Activated CD8-positive, alpha-beta memory T cell treated with anti-CD3 and anti-CD28 coated beads, Interleukin-2, amount 10 ng/mL, durations not matched to agents 7 days and 5 days (primary cell): ENCODE measurements around the gene CFAP46. TPM values are rescaled to one million over a fixed set of nuclear protein-coding genes. Genes with fewer than 3 reads are reported as not detected.
"Not testable (repeated sequence)": the region's sequence is repeated elsewhere in the genome, so short reads cannot be mapped to it uniquely, and the experiment has no call there.

Source experiments
- ATAC-seq: fragments of 150-1000 bp; cut with Tn5 transposase; one replicate; pipeline ENCODE4 v1.10.0; 2021; ENCODE audit warnings: moderate library complexity
- CTCF ChIA-PET: fragments of 350-600 bp; sonication (Branson Sonifier 250); formaldehyde crosslinking; loops from one replicate; lab custom pipeline; 2021; ENCODE audit warnings: antibody characterized with exemption; lab: Charles Lee
- DNase-seq: peaks from one replicate; pipeline ENCODE4 v3.0.0-alpha.2; 2020
- H3K27ac Mint-ChIP-seq: one replicate; pipeline ENCODE4 v1.8.0; 2021; ENCODE audit warnings: mild to moderate bottlenecking, mixed read lengths
- H3K27me3 Mint-ChIP-seq: one replicate; pipeline ENCODE4 v1.8.0; 2021; ENCODE audit warnings: mixed read lengths
- H3K36me3 Mint-ChIP-seq: one replicate; pipeline ENCODE4 v1.8.0; 2021; ENCODE audit warnings: mild to moderate bottlenecking, mixed read lengths
- H3K4me1 Mint-ChIP-seq: one replicate; pipeline ENCODE4 v1.8.0; 2021; ENCODE audit warnings: mixed read lengths
- H3K4me3 Mint-ChIP-seq: one replicate; pipeline ENCODE4 v1.8.0; 2021; ENCODE audit warnings: mild to moderate bottlenecking, moderate library complexity, mixed read lengths
- H3K9me3 Mint-ChIP-seq: one replicate; pipeline ENCODE4 v1.8.0; 2022; ENCODE audit warnings: low read depth, mixed read lengths
- total RNA-seq, 2 experiments: library from RNA; stranded (reverse); gene quantifications; one replicate each; pipeline ENCODE4 v1.2.3, GENCODE V29; 2021

CFAP46 gene
- total RNA-seq, 2 experiments from 2014 or later = not detected

GRCh38 chr10:132939957-132940790 is 2.2 kb downstream of the CFAP46 start:
- ATAC-seq (peak; percentile 81), DNase-seq (peak; percentile 64)
- H3K27ac Mint-ChIP-seq = no peak overlapping the region
- no peaks in the 10 kb centered on the region for H3K36me3 Mint-ChIP-seq
- peaks cover 43% of the 10 kb centered on the region for H3K27me3 Mint-ChIP-seq
- peaks cover 8% of the 10 kb centered on the region for H3K4me1 Mint-ChIP-seq
- CTCF ChIA-PET = interaction anchor here (1.0 to 1.3 kb wide), 2 partner anchors 35 to 204 kb away, joined by 3 read pairs; no protein-coding TSS in a partner anchor
- H3K4me3 Mint-ChIP-seq = no peak overlapping the region
- no peaks in the 10 kb centered on the region for H3K9me3 Mint-ChIP-seq

DNA sequence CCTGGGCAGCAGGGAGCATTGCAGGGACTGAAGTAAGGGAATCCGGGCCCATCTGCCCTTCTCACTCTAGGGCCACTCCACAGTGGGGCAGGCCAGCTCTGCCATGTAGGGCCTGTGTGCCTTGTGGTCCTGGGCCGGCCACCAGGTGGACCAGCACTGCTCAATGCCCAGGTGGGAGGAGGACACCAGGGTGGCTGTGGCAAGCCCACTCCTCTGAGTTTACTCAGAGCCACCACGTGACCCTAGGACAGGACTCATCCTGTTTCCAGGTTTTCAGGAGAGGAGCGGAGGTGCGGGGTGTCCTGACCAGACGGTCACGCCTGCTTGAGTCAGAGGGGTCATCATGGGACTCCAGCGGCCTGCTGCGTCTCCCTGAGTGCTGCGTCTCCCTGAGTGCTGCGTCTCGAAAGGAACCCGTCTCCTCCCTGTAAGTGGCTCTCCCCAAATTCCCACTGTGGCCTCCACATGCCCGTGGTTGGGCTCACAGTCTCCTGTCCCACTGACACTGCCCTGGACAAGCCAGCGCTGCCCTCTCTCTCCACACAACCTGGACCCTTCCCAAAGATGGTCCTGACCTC is 2.9 kb downstream of the CFAP46 start:
- Mint-ChIP-seq H3K36me3 (no peaks in the 10 kb centered on the region), H3K9me3 (no peaks in the 10 kb centered on the region), H3K4me1 (peaks cover 8% of the 10 kb centered on the region), H3K4me3 (no peak overlapping the region), H3K27ac (no peak overlapping the region), H3K27me3 (peaks cover 43% of the 10 kb centered on the region)
- ATAC-seq = no peak
- CTCF ChIA-PET = interaction anchor here (1.0 to 1.3 kb wide), 2 partner anchors 34 to 204 kb away, joined by 3 read pairs; no protein-coding TSS in a partner anchor
- no peak for DNase-seq

GRCh38 chr10:132938472-132939339 is 3.7 kb downstream of the CFAP46 start:
- Mint-ChIP-seq H3K36me3 (no peaks in the 10 kb centered on the region), H3K27me3 (peaks cover 41% of the 10 kb centered on the region), H3K4me3 (no peak overlapping the region), H3K4me1 (peaks cover 8% of the 10 kb centered on the region), H3K27ac (no peak overlapping the region), H3K9me3 (no peaks in the 10 kb centered on the region)
- DNase-seq (no peak), ATAC-seq (no peak)
- CTCF ChIA-PET = no interaction called here

GRCh38 chr10:132937861-132938260 is 4.5 kb downstream of the CFAP46 start:
- CTCF ChIA-PET = interaction anchor here (0.7 kb wide), 1 partner anchor 25 kb away, joined by 3 read pairs; no protein-coding TSS in a partner anchor
- DNase-seq = no peak
- H3K36me3 Mint-ChIP-seq = no peaks in the 10 kb centered on the region
- H3K27ac Mint-ChIP-seq = no peak overlapping the region
- no peak for ATAC-seq
- H3K27me3 Mint-ChIP-seq = peaks cover 38% of the 10 kb centered on the region
- H3K4me3 Mint-ChIP-seq = no peak overlapping the region
- H3K4me1 Mint-ChIP-seq = peaks cover 7% of the 10 kb centered on the region
- no peaks in the 10 kb centered on the region for H3K9me3 Mint-ChIP-seq

- H3K9me3 Mint-ChIP-seq = no peaks in the 10 kb centered on the region
- no peak for ATAC-seq
- CTCF ChIA-PET = no interaction called here
- peaks cover 16% of the 10 kb centered on the region for H3K27me3 Mint-ChIP-seq
- H3K4me1 Mint-ChIP-seq = peaks cover 7% of the 10 kb centered on the region
- no peaks in the 10 kb centered on the region for H3K36me3 Mint-ChIP-seq
- H3K27ac Mint-ChIP-seq = no peak overlapping the region
- no peak overlapping the region for H3K4me3 Mint-ChIP-seq
- no peak for DNase-seq
Observed at GRCh38 chr10:132934953-132935352, 7.4 kb downstream of the CFAP46 start.

- no peak overlapping the region for H3K27ac Mint-ChIP-seq
- peaks cover 7% of the 10 kb centered on the region for H3K4me1 Mint-ChIP-seq
- peaks cover 4% of the 10 kb centered on the region for H3K27me3 Mint-ChIP-seq
- ATAC-seq (no peak), DNase-seq (no peak)
- no peaks in the 10 kb centered on the region for H3K9me3 Mint-ChIP-seq
- no peak overlapping the region for H3K4me3 Mint-ChIP-seq
- no peaks in the 10 kb centered on the region for H3K36me3 Mint-ChIP-seq
- CTCF ChIA-PET = no interaction called here
Observed at GRCh38 chr10:132933308-132934042, 8.9 kb downstream of the CFAP46 start.

GRCh38 chr10:132932461-132933307 is 9.7 kb downstream of the CFAP46 start:
- ATAC-seq = no peak

DNA sequence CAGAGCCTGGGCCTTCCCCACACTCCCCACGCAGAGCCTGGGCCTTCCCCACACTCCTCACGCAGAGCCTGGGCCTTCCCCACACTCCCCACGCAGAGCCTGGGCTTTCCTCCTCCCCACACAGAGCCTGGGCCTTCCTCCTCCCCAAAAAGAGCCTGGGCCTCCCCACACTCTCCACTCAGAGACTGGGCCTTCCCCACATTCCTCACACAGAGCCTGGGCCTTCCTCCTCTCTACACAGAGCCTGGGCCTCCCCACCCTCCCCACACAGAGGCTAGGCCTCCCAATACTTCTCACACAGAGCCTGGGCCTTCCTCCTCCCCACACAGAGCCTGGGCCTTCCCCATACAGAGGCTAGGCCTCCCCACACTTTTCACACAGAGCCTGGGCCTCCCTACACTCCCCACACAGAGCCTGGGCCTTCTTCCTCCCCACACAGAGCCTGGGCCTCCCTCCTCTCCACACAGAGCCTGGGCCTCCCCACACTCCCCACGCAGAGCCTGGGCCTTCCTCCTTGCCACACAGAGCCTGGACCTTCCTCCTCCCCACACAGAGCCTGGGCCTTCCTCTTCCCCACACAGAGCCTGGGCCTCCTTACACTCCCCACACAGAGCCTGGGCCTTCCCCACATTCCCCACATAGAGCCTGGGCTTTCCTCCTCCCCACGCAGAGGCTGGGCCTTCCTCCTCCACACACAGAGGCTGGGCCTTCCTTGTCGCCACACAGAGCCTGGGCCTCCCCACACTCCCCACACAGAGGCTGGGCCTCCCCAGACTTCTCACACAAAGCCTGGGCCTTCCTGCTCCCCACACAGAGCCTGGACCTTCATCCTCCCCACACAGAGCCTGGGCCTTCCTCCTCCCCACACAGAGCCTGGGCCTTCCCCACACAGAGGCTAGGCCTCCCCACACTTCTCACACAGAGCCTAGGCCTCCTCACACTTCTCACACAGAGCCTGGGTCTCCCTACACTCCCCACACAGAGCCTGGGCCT is 10.8 kb downstream of the CFAP46 start:
- ATAC-seq, DNase-seq, H3K4me1 Mint-ChIP-seq, CTCF ChIA-PET, H3K36me3 Mint-ChIP-seq, H3K27me3 Mint-ChIP-seq, H3K4me3 Mint-ChIP-seq, H3K9me3 Mint-ChIP-seq: not testable (repeated sequence)
- peak overlapping the region; percentile 57 for H3K27ac Mint-ChIP-seq

More at GRCh38 chr10:132932461-132933307, 9.7 kb downstream of the CFAP46 start:
- Mint-ChIP-seq H3K4me1 (peaks cover 7% of the 10 kb centered on the region), H3K4me3 (no peak overlapping the region), H3K9me3 (no peaks in the 10 kb centered on the region), H3K36me3 (no peaks in the 10 kb centered on the region), H3K27ac (no peak overlapping the region), H3K27me3 (no peaks in the 10 kb centered on the region)
- CTCF ChIA-PET = no interaction called here
- DNase-seq = no peak

GRCh38 chr10:132930701-132931100 is 11.7 kb downstream of the CFAP46 start:
- DNase-seq, H3K27ac Mint-ChIP-seq, H3K4me1 Mint-ChIP-seq, CTCF ChIA-PET, H3K4me3 Mint-ChIP-seq, H3K27me3 Mint-ChIP-seq, H3K9me3 Mint-ChIP-seq, H3K36me3 Mint-ChIP-seq, ATAC-seq: not testable (repeated sequence)

DNA sequence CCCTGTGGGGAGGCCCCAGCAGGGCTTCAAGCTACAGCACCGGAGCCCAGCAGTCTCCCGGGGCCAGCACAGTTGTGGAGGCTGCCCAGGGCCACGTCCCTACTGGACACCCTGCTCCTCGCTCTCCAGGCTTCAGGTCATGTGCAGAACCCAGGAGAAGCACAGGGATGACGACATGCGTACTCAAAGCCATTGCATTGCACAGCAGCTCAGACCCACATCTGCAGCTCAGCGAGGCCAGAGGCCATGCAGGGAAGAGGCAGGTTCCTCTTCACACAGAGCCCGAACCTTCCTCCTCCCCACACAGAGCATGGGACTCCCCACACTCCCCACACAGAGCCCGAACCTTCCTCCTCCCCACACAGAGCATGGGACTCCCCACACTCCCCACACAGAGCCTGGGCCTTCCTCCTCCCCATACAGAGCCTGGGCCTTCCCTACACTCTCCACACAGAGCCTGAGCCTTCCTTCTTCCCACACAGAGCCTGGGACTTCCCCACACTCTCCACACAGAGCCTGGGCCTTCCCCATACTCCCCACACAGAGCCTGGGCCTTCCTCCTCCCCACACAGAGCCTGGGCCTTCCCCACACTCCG is 12.3 kb downstream of the CFAP46 start:
- H3K9me3 Mint-ChIP-seq = no peaks in the 10 kb centered on the region
- CTCF ChIA-PET = no interaction called here
- H3K4me3 Mint-ChIP-seq = no peak overlapping the region
- no peak overlapping the region for H3K27ac Mint-ChIP-seq
- ATAC-seq (no peak), DNase-seq (no peak)
- H3K27me3 Mint-ChIP-seq = no peaks in the 10 kb centered on the region
- no peaks in the 10 kb centered on the region for H3K36me3 Mint-ChIP-seq
- peaks cover 7% of the 10 kb centered on the region for H3K4me1 Mint-ChIP-seq

DNA sequence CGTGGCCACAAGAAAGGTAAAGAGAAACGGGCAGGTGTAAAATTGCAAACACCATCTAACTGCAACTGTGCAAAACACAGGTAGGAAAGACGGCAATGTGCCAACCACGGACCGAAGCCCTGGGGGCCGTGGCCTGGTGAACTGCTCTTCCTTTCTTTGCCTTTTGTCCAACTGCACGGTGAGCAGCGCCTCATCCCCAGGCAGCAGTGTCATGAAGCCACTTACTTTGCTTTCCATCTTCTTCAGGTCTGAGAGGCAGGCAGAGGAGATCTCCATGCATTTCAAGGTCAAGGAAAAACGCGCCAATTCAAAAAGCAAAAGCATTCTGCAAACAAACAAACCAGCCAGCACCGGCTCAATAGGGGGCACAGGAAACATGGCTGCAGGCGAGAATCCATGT is 12.9 kb downstream of the CFAP46 start:
- Mint-ChIP-seq H3K9me3 (no peaks in the 10 kb centered on the region), H3K27ac (no peak overlapping the region), H3K4me1 (peaks cover 7% of the 10 kb centered on the region), H3K27me3 (no peaks in the 10 kb centered on the region), H3K36me3 (no peaks in the 10 kb centered on the region), H3K4me3 (no peak overlapping the region)
- CTCF ChIA-PET = no interaction called here
- no peak for DNase-seq
- ATAC-seq = no peak
